ENCODE data around the gene ACSL6. TPM values are rescaled to one million over a fixed set of nuclear protein-coding genes. Genes with fewer than 3 reads are reported as not detected.

The ACSL6 gene
- total and polyA plus RNA-seq, 2 donors (not counting 1 experiment from before 2014, with no cell fraction given): 0.03 to 0.62 TPM

DNA sequence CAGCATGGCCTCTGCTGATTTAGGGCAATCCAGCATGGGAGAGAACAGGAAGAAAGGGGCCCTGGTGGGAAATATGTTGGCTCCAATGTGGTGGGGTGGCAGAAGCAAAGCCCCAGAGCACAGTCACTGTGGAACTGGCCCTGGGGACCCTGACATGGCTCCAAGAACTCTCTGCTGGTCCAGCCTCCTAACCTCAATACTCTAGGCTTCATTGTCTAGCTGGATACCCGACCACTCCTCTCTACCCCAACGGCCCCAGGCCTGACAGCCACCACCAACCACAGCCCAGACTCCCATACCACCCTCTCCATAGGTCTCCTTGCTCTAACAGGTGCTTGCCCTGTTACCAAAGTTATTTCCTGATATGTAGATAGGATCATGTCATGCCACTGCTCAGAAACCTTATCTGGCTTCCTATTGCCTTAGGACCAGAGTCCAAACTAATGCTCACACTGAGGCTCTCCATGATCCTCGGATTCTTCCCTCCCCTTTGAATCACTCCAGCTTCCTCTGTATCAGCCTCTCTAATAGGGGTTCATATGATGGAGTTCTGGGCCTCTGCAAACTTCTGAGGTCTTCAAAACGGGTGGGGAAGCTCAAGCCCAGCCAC is 12.9 kb downstream of the ACSL6 start:
- Mint-ChIP-seq H3K27me3 (peaks cover 16% of the 10 kb centered on the region), H3K4me1 (peaks cover 5% of the 10 kb centered on the region), H3K9me3 (ENCODE audit: insufficient read depth) (no peaks in the 10 kb centered on the region), H3K27ac (no peak overlapping the region), H3K4me3 (no peak overlapping the region)
- ATAC-seq (ENCODE audit: low read depth): no peak
- Histone ChIP-seq H3K79me2 (ENCODE audit: control insufficient read depth, insufficient read depth, low read length) (no peaks in the 10 kb centered on the region), H4K20me1 (ENCODE audit: control insufficient read depth, insufficient read depth, low read length, poor library complexity, severe bottlenecking) (no peaks in the 10 kb centered on the region), H3K27ac (ENCODE audit: low read length in 2 of 2) (no peak overlapping the region), H3K4me3 (ENCODE audit: control extremely low read depth in 1 of 5, extremely low read depth in 1 of 5, insufficient read depth in 1 of 5, low read depth in 2 of 5, low read length in 4 of 5) (no peak overlapping the region), H3K4me1 (ENCODE audit: control insufficient read depth in 2 of 2, insufficient read depth in 2 of 2, low read length in 2 of 2) (no peaks in the 10 kb centered on the region), H3K9me3 (ENCODE audit: control extremely low read depth in 1 of 3, control insufficient read depth in 2 of 3, insufficient read depth in 1 of 3, low read length in 2 of 3) (no peaks in the 10 kb centered on the region), H3K27me3 (replicated peaks in 1 of 4; ENCODE audit: control extremely low read depth in 1 of 4, control insufficient read depth in 3 of 4, insufficient read depth in 4 of 4, low read length in 3 of 4) (no peaks in the 10 kb centered on the region), H3K4me2 (replicated peaks; ENCODE audit: low read depth, low read length, poor library complexity, severe bottlenecking) (no peak overlapping the region), H3K9ac (ENCODE audit: low read length) (no peak overlapping the region), H3K36me3 (replicated peaks in 1 of 2; ENCODE audit: control extremely low read depth in 1 of 2, control insufficient read depth in 1 of 2, extremely low read depth in 1 of 2, insufficient read depth in 2 of 2, low read length in 1 of 2) (no peaks in the 10 kb centered on the region), H2AFZ (ENCODE audit: insufficient read depth, low read depth, low read length, poor library complexity, severe bottlenecking) (no peak overlapping the region)
- ChIA-PET CTCF (interaction anchor here (1.9 to 5.5 kb wide), 2 partner anchors 9 to 409 kb away, joined by 8 to 29 read pairs; no protein-coding TSS in a partner anchor), POLR2A (no interaction called here)
- WGBS (ENCODE audit: insufficient coverage): 63% methylated on average over 3 of the region's 4 CpGs
- TF ChIP-seq, protein P1, sequence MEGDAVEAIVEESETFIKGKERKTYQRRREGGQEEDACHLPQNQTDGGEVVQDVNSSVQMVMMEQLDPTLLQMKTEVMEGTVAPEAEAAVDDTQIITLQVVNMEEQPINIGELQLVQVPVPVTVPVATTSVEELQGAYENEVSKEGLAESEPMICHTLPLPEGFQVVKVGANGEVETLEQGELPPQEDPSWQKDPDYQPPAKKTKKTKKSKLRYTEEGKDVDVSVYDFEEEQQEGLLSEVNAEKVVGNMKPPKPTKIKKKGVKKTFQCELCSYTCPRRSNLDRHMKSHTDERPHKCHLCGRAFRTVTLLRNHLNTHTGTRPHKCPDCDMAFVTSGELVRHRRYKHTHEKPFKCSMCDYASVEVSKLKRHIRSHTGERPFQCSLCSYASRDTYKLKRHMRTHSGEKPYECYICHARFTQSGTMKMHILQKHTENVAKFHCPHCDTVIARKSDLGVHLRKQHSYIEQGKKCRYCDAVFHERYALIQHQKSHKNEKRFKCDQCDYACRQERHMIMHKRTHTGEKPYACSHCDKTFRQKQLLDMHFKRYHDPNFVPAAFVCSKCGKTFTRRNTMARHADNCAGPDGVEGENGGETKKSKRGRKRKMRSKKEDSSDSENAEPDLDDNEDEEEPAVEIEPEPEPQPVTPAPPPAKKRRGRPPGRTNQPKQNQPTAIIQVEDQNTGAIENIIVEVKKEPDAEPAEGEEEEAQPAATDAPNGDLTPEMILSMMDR (IDR thresholded peaks at IDR 0.05): no peak
- TF ChIP-seq EZH2 (IDR thresholded peaks at IDR 0.05; ENCODE audit: borderline replicate concordance, insufficient read depth, low read depth, low read length, poor library complexity, severe bottlenecking): no peak
- intact Hi-C loops (cut with micrococcal nuclease): no loop called here
- no peak for DNase-seq

DNA sequence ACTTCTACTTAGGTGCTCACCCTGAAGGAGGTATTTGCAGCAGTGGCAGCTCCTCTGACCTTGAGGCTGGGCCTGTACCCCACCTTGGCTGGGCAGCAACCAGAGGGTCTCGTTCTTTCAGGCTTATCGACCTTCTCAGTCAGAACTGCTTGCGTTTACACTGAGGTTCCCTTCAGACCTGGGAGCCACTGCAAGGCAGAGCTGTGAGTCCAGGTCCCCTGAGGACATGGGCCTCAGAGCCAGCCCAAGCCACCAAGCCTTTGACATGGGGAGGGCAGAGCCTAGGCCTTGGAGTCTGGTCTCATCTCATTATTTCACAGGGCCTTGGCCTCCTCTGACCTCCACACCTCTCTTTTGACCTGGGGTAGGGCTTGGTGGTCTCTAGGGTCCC is 13.7 kb downstream of the ACSL6 start:
- Histone ChIP-seq H3K36me3 (replicated peaks in 1 of 2; ENCODE audit: control extremely low read depth in 1 of 2, control insufficient read depth in 1 of 2, extremely low read depth in 1 of 2, insufficient read depth in 2 of 2, low read length in 1 of 2) (no peaks in the 10 kb centered on the region), H3K4me3 (ENCODE audit: control extremely low read depth in 1 of 5, extremely low read depth in 1 of 5, insufficient read depth in 1 of 5, low read depth in 2 of 5, low read length in 4 of 5) (no peak overlapping the region), H3K79me2 (ENCODE audit: control insufficient read depth, insufficient read depth, low read length) (no peaks in the 10 kb centered on the region), H2AFZ (ENCODE audit: insufficient read depth, low read depth, low read length, poor library complexity, severe bottlenecking) (no peak overlapping the region), H3K9ac (ENCODE audit: low read length) (no peak overlapping the region), H3K4me1 (ENCODE audit: control insufficient read depth in 2 of 2, insufficient read depth in 2 of 2, low read length in 2 of 2) (no peaks in the 10 kb centered on the region), H3K27ac (ENCODE audit: low read length in 2 of 2) (no peak overlapping the region), H3K4me2 (replicated peaks; ENCODE audit: low read depth, low read length, poor library complexity, severe bottlenecking) (no peak overlapping the region), H4K20me1 (ENCODE audit: control insufficient read depth, insufficient read depth, low read length, poor library complexity, severe bottlenecking) (no peaks in the 10 kb centered on the region), H3K9me3 (ENCODE audit: control extremely low read depth in 1 of 3, control insufficient read depth in 2 of 3, insufficient read depth in 1 of 3, low read length in 2 of 3) (no peaks in the 10 kb centered on the region), H3K27me3 (replicated peaks in 1 of 4; ENCODE audit: control extremely low read depth in 1 of 4, control insufficient read depth in 3 of 4, insufficient read depth in 4 of 4, low read length in 3 of 4) (no peaks in the 10 kb centered on the region)
- H3K9me3 Mint-ChIP-seq (ENCODE audit: insufficient read depth): no peaks in the 10 kb centered on the region
- ATAC-seq (ENCODE audit: low read depth): no peak
- no peak overlapping the region for H3K27ac Mint-ChIP-seq
- POLR2A ChIA-PET: no interaction called here
- H3K4me3 Mint-ChIP-seq: no peak overlapping the region
- peaks cover 5% of the 10 kb centered on the region for H3K4me1 Mint-ChIP-seq
- H3K27me3 Mint-ChIP-seq: peaks cover 16% of the 10 kb centered on the region
- 100% methylated on average over 3 of the region's 3 CpGs for WGBS (ENCODE audit: insufficient coverage)
- CTCF ChIA-PET: interaction anchor here (1.9 to 2.3 kb wide), 2 partner anchors 10 to 407 kb away, joined by 8 to 10 read pairs; no protein-coding TSS in a partner anchor
- TF ChIP-seq, protein P1 (IDR thresholded peaks at IDR 0.05): no peak
- no peak for TF ChIP-seq EZH2 (IDR thresholded peaks at IDR 0.05; ENCODE audit: borderline replicate concordance, insufficient read depth, low read depth, low read length, poor library complexity, severe bottlenecking)
- intact Hi-C loops (cut with micrococcal nuclease): no loop called here
- no peak for DNase-seq
